SK-N-SH (cell line): ENCODE measurements around the gene RND2. TPM values are rescaled to one million over a fixed set of nuclear protein-coding genes. Genes with fewer than 3 reads are reported as not detected.

Experiments
- CTCF ChIA-PET: fragments of 300-600, 350-600 bp; formaldehyde crosslinking; extraction: SDS; loops from one replicate; lab custom pipeline; 2021; lab: Yijun Ruan, JAX
- POLR2A ChIA-PET: fragments of 350-600 bp; sonication (Branson Sonifier 250); formaldehyde crosslinking; extraction: SDS; loops from one replicate; lab custom pipeline; 2020; ENCODE audit warnings: antibody characterized with exemption, inconsistent platforms; lab: Yijun Ruan, JAX
- DNase-seq: peaks from one replicate; pipeline ENCODE4 v3.0.0; 2012
- H2AFZ ChIP-seq: fragments of 200-600 bp; sonication (generic); 2 replicates; pipeline ENCODE4 v1.8.1; 2016; ENCODE audit warnings: antibody characterized with exemption, mild to moderate bottlenecking, low read depth
- H3F3A ChIP-seq: fragments of 200-600 bp; sonication (generic); replicated peaks from 2 replicates; pipeline ENCODE3; 2016; ENCODE audit warnings: antibody characterized with exemption, mild to moderate bottlenecking; ENCODE audit not compliant: insufficient read depth
- H3K27ac ChIP-seq, 2 experiments: fragments of 200-500 bp in 1 of 2; fragments of 200-600 bp in 1 of 2; sonication (Bioruptor generic) in 1 of 2; sonication (generic), shearing (Covaris generic) in 1 of 2; 2 replicates each; pipeline versions ENCODE4 v1.5.1 to v1.6.1; 2014 to 2016; ENCODE audit warnings: low read depth in 2 of 2, inconsistent platforms in 1 of 2, low read length in 1 of 2, mild to moderate bottlenecking in 1 of 2, mixed read lengths in 1 of 2
- H3K27me3 ChIP-seq: fragments of 200-600 bp; sonication (generic), shearing (Covaris generic); 2 replicates; pipeline ENCODE4 v1.6.1; 2016; ENCODE audit warnings: mixed run types; ENCODE audit not compliant: insufficient read depth
- H3K36me3 ChIP-seq, 2 experiments: fragments of 200-500 bp in 1 of 2; fragments of 200-600 bp in 1 of 2; sonication (Bioruptor generic) in 1 of 2; sonication (generic) in 1 of 2; replicated peaks in 1 of 2; 2 replicates each; pipeline versions ENCODE3 to v1.5.1; 2014 to 2016; ENCODE audit warnings: low read length in 1 of 2, mild to moderate bottlenecking in 1 of 2; ENCODE audit not compliant: insufficient read depth in 2 of 2, control insufficient read depth in 1 of 2
- H3K4me1 ChIP-seq, 2 experiments: fragments of 200-500 bp in 1 of 2; fragments of 200-600 bp in 1 of 2; sonication (Bioruptor generic) in 1 of 2; sonication (generic), shearing (Covaris generic) in 1 of 2; 2 replicates each; pipeline versions ENCODE4 v1.5.1 to v1.6.1; 2014 to 2016; ENCODE audit warnings: low read depth in 1 of 2, low read length in 1 of 2, mixed run types in 1 of 2; ENCODE audit not compliant: insufficient read depth in 2 of 2, control insufficient read depth in 1 of 2
- H3K4me2 ChIP-seq: fragments of 200-600 bp; sonication (generic), shearing (Covaris generic); 2 replicates; pipeline ENCODE4 v1.6.1; 2017; ENCODE audit warnings: mixed run types
- H3K4me3 ChIP-seq, 2 experiments: fragments of 200-500 bp in 1 of 2; fragments of 200-600 bp in 1 of 2; sonication (Bioruptor generic) in 1 of 2; sonication (generic), shearing (Covaris generic) in 1 of 2; 2 replicates each; pipeline versions ENCODE4 v1.5.1 to v1.8.1; 2014 to 2016; ENCODE audit warnings: low read depth in 2 of 2, inconsistent platforms in 1 of 2, low read length in 1 of 2, mild to moderate bottlenecking in 1 of 2, mixed read lengths in 1 of 2, moderate library complexity in 1 of 2
- H3K79me2 ChIP-seq: fragments of 200-600 bp; sonication (generic); 2 replicates; pipeline ENCODE4 v1.8.1; 2017; ENCODE audit warnings: mild to moderate bottlenecking; ENCODE audit not compliant: insufficient read depth
- H3K9ac ChIP-seq: fragments of 200-600 bp; sonication (generic); 2 replicates; pipeline ENCODE4 v1.6.1; 2017; ENCODE audit warnings: mixed run types
- H3K9me2 ChIP-seq: fragments of 200-600 bp; sonication (generic); 2 replicates; pipeline ENCODE4 v1.6.1; 2017; ENCODE audit warnings: mixed run types
- H3K9me3 ChIP-seq: fragments of 200-600 bp; sonication (generic); 2 replicates; pipeline ENCODE4 v1.6.1; 2017; ENCODE audit warnings: mixed run types, mild to moderate bottlenecking, moderate library complexity
- H4K20me1 ChIP-seq: fragments of 200-600 bp; sonication (generic); 2 replicates; pipeline ENCODE4 v1.6.1; 2017; ENCODE audit warnings: mild to moderate bottlenecking, mixed run types; ENCODE audit not compliant: insufficient read depth
- CHD2 ChIP-seq: fragments of 150-350 bp; IDR thresholded peaks from 2 replicates; pipeline ENCODE4 v1.6.1; 2018; ENCODE audit warnings: low read length; ENCODE audit not compliant: partially characterized antibody
- EP300 ChIP-seq, 2 experiments: IDR thresholded peaks; 2 replicates each; pipeline versions ENCODE4 v1.4.0 to v1.6.1; 2012; ENCODE audit warnings: borderline replicate concordance in 1 of 2, low read depth in 1 of 2, low read length in 1 of 2
- FOSL2 ChIP-seq: IDR thresholded peaks from 2 replicates; pipeline ENCODE4 v1.4.0; 2012; ENCODE audit warnings: low read depth, mild to moderate bottlenecking, moderate library complexity, borderline replicate concordance
- FOXJ3 ChIP-seq: sonication (generic); formaldehyde crosslinking; IDR thresholded peaks from 2 replicates; pipeline ENCODE4 v1.5.1; 2020; ENCODE audit warnings: mild to moderate bottlenecking, missing genetic modification reagents
- GABPA ChIP-seq: IDR thresholded peaks from 2 replicates; pipeline ENCODE4 v1.4.0; 2012; ENCODE audit warnings: low read depth, mild to moderate bottlenecking
- JUND ChIP-seq: IDR thresholded peaks from 2 replicates; pipeline ENCODE4 v1.4.0; 2012
- NRF1 ChIP-seq: IDR thresholded peaks from 2 replicates; pipeline ENCODE4 v1.6.1; 2012; ENCODE audit warnings: low read depth, mild to moderate bottlenecking, low read length
- PBX3 ChIP-seq: IDR thresholded peaks from 2 replicates; pipeline ENCODE4; 2012
- RCOR1 ChIP-seq: fragments of 150-350 bp; IDR thresholded peaks from 2 replicates; pipeline ENCODE4 v1.6.1; 2017; ENCODE audit warnings: antibody characterized with exemption, low read length
- RFX5 ChIP-seq: IDR thresholded peaks from 2 replicates; pipeline ENCODE4 v1.6.1; 2012; ENCODE audit warnings: mild to moderate bottlenecking, improper control_type of control experiment, low read length
- RXRA ChIP-seq: IDR thresholded peaks from 2 replicates; pipeline ENCODE4 v1.4.0; 2012; ENCODE audit warnings: low read depth, mild to moderate bottlenecking, borderline replicate concordance
- TAF1 ChIP-seq: IDR thresholded peaks from 2 replicates; pipeline ENCODE4 v1.6.1; 2012; ENCODE audit warnings: low read depth, mild to moderate bottlenecking, low read length, moderate library complexity, borderline replicate concordance
- TCF12 ChIP-seq: IDR thresholded peaks from 2 replicates; pipeline ENCODE4 v1.4.0; 2012
- USF1 ChIP-seq: IDR thresholded peaks from 2 replicates; pipeline ENCODE4 v1.4.0; 2012; ENCODE audit warnings: low read depth, borderline replicate concordance
- ZBTB33 ChIP-seq: IDR thresholded peaks from 2 replicates; pipeline ENCODE4 v1.4.0; 2012; ENCODE audit warnings: low read depth, borderline replicate concordance
- WGBS: methylation state at CpG from one replicate; pipeline ENCODE4 v1.1.6; 2017; ENCODE audit warnings: low lambda C conversion rate; 5-methylcytosine and 5-hydroxymethylcytosine counted together
- polyA plus RNA-seq, 3 experiments: library from polyadenylated mRNA; depleted of rRNA; stranded (reverse); fragments of >200 nt; gene quantifications; 2 replicates each; pipeline ENCODE4 v1.2.3, GENCODE V29; 2012
- TF ChIP-seq, protein P1 (sequence below): fragments of 150-350 bp; IDR thresholded peaks from 2 replicates; pipeline ENCODE4 v1.6.1; 2017; ENCODE audit warnings: antibody characterized with exemption, low read length, low read depth, borderline replicate concordance
- TF ChIP-seq, protein P2 (sequence below): fragments of 150-350 bp; IDR thresholded peaks from 2 replicates; pipeline ENCODE4 v1.6.1; 2016; ENCODE audit warnings: mild to moderate bottlenecking, low read depth, low read length

The RND2 gene
- polyA plus RNA-seq, 1 of the 3 experiments (the other 2 are of a cell fraction) = 8.9 TPM

- peaks cover 31% of the 10 kb centered on the region for H3K79me2 ChIP-seq
- H3K9me2 ChIP-seq = no peaks in the 10 kb centered on the region
- peak overlapping the region; percentile 98 for H3K4me2 ChIP-seq
- H3K4me3 ChIP-seq = peak overlapping the region in 1 of 2 experiments; percentile 99; a peak in 2 of 4 replicates
- TF ChIP-seq RFX5 (no peak), ZBTB33 (no peak)
- no peaks in the 10 kb centered on the region for H3K27me3 ChIP-seq
- H4K20me1 ChIP-seq = 0 out of 2 replicates have a peak, but pooled peaks cover 6% of the 10 kb centered on the region
- no peak overlapping the region; the same call in 1 of the 2 replicates for H3K9ac ChIP-seq
- peaks cover 6% of the 10 kb centered on the region for H3F3A ChIP-seq
- POLR2A ChIA-PET = interaction anchor here (2.5 kb wide), 1 partner anchor 22 kb away, joined by 15 read pairs; the partner anchor contains the start of gene RPL27
- CTCF ChIA-PET = interaction anchor here (3.1 kb wide), 1 partner anchor 22 kb away, joined by 11 read pairs; the partner anchor contains the start of gene RPL27
- WGBS = 84% methylated on average over 6 of the region's 6 CpGs
- no peak overlapping the region for H2AFZ ChIP-seq
- peaks cover 0 to 26% of the 10 kb centered on the region in 2 experiments; a peak in 2 of 4 replicates for H3K4me1 ChIP-seq
- H3K9me3 ChIP-seq = no peaks in the 10 kb centered on the region
- no peak for DNase-seq
- peak overlapping the region in 1 of 2 experiments; percentile 20; a peak in 1 of 4 replicates for H3K27ac ChIP-seq
- H3K36me3 ChIP-seq = peaks cover 15 to 24% of the 10 kb centered on the region in 2 experiments
Measured at GRCh38 chr17:43020030-43020621, 4.9 kb upstream of the RND2 start.

DNA sequence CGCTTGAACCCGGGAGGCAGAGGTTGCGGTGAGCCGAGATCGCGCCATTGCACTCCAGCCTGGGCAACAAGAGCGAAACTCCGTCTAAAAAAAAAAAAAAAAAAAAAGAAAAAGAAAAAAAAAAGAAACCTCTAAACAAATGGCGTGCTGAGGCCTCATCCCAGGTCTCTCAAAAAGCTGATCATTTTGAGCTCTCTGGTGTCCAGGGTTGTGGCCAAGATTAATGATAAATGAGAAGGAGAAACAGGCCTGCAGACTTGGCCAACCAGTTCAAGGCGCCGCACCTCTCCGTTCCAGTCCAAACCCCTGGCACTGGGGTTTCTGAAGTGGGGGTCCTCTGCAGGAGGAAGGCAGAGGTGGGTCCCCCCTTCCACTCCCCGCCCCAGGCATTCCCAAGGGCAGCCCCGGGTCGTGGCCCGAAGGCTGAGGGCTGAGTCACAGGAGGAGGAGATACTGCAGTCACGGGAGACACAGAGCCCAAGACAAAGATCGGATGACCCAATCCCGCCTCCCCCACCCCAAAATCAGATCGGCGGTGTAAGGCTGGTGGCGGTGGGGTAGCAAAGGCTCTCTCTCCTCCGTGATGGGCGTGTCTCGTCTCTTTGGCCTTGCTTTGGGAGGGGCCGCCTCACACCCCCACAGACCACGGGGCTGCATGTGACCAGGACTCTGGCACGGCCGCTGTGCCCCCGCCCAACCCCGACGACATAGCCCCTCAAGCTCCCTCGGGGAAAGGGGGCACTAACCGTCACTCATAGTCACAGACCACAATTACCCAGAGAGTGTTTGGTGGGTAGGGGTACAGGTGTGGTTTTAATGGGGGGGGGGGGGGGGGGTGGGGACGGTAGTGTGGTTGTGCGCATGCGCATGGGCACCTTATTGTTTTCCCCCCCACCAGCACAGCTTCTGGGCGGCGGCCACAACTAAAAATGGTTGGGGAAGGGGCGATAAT is 4.0 kb upstream of the RND2 start:
- ChIA-PET POLR2A (interaction anchor here (1.4 to 2.5 kb wide), 2 partner anchors 23 to 340 kb away, joined by 6 to 15 read pairs; partner anchors contain the start of gene RPL27), CTCF (interaction anchor here (3.1 kb wide), 1 partner anchor 23 kb away, joined by 11 read pairs; the partner anchor contains the start of gene RPL27)
- H2AFZ ChIP-seq = peak overlapping the region; percentile 94
- no peaks in the 10 kb centered on the region for H3K9me3 ChIP-seq
- peak overlapping the region; percentile 98 for H3K4me2 ChIP-seq
- H3K36me3 ChIP-seq = peaks cover 15 to 19% of the 10 kb centered on the region in 2 experiments
- H3K79me2 ChIP-seq = peaks cover 31% of the 10 kb centered on the region
- 0 out of 2 replicates have a peak, but pooled peaks cover 6% of the 10 kb centered on the region for H4K20me1 ChIP-seq
- H3K27me3 ChIP-seq = no peaks in the 10 kb centered on the region
- peaks cover 6% of the 10 kb centered on the region for H3F3A ChIP-seq
- H3K4me1 ChIP-seq = peaks cover 0 to 31% of the 10 kb centered on the region in 2 experiments; a peak in 2 of 4 replicates
- 46% methylated on average over 20 of the region's 40 CpGs for WGBS
- peak overlapping the region; percentile 68 to 80; a peak in 3 of 4 replicates for H3K27ac ChIP-seq
- peak overlapping the region; percentile 82 for H3K9ac ChIP-seq
- H3K9me2 ChIP-seq = no peaks in the 10 kb centered on the region
- DNase-seq = peak; percentile 86
- TF ChIP-seq TAF1 = 0 out of 2 replicates have a peak, but pooled peaks have one; percentile 26
- TF ChIP-seq NRF1 = peak; percentile 58
- TF ChIP-seq FOSL2 = peak; percentile 51; the same call in 1 of the 2 replicates
- TF ChIP-seq FOXJ3 (CRISPR knock-in tag) = no peak
- TF ChIP-seq CHD2 = no peak
- TF ChIP-seq EP300 (IDR thresholded peaks at IDR 0.05; ENCODE audit: borderline replicate concordance in 1 of 2, low read depth in 1 of 2, low read length in 1 of 2) = no peak
- no peak for TF ChIP-seq RCOR1
- TF ChIP-seq PBX3 = no peak
- TF ChIP-seq USF1 = peak; percentile 67; the same call in 1 of the 2 replicates
- no peak for TF ChIP-seq GABPA
- TF ChIP-seq JUND = no peak; the same call in 1 of the 2 replicates
- TF ChIP-seq, protein P1, sequence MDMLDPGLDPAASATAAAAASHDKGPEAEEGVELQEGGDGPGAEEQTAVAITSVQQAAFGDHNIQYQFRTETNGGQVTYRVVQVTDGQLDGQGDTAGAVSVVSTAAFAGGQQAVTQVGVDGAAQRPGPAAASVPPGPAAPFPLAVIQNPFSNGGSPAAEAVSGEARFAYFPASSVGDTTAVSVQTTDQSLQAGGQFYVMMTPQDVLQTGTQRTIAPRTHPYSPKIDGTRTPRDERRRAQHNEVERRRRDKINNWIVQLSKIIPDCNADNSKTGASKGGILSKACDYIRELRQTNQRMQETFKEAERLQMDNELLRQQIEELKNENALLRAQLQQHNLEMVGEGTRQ = no peak
- peak; percentile 34; the same call in 1 of the 2 replicates for TF ChIP-seq RXRA
- TF ChIP-seq, protein P2, sequence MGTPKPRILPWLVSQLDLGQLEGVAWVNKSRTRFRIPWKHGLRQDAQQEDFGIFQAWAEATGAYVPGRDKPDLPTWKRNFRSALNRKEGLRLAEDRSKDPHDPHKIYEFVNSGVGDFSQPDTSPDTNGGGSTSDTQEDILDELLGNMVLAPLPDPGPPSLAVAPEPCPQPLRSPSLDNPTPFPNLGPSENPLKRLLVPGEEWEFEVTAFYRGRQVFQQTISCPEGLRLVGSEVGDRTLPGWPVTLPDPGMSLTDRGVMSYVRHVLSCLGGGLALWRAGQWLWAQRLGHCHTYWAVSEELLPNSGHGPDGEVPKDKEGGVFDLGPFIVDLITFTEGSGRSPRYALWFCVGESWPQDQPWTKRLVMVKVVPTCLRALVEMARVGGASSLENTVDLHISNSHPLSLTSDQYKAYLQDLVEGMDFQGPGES = no peak
- TF ChIP-seq TCF12 = no peak
- peak overlapping the region; percentile 96 to 99 for H3K4me3 ChIP-seq
